ENCODE data around the gene NCAM1. TPM values are rescaled to one million over a fixed set of nuclear protein-coding genes. Genes with fewer than 3 reads are reported as not detected.

NCAM1 gene
- total and polyA plus RNA-seq, 2 of the 13 experiments (the other 11 are each of a cell fraction or from before 2014, with no cell fraction given), result 0.05 TPM; not detected in 1

- peak; percentile 18 for FAIRE-seq
- TF ChIP-seq NFIC (IDR thresholded peaks at IDR 0.05; ENCODE audit: low read length) (no peak), SALL1 (CRISPR knock-in tag; IDR thresholded peaks at IDR 0.05) (peak; percentile 11; the same call in 1 of the 2 replicates), IRF2 (CRISPR knock-in tag; IDR thresholded peaks at IDR 0.05) (0 out of 2 replicates have a peak, but pooled peaks have one; percentile 36), ZNF430 (CRISPR knock-in tag; IDR thresholded peaks at IDR 0.05) (no peak), KDM2A (CRISPR knock-in tag; IDR thresholded peaks at IDR 0.05; ENCODE audit: borderline replicate concordance, low read depth) (peak; percentile 47; the same call in 1 of the 2 replicates), GMEB1 (CRISPR knock-in tag; IDR thresholded peaks at IDR 0.05; ENCODE audit: borderline replicate concordance) (no peak), HNRNPL (IDR thresholded peaks at IDR 0.05; ENCODE audit: low read depth, low read length) (0 out of 2 replicates have a peak, but pooled peaks have one; percentile 18), ZMAT3 (CRISPR knock-in tag; conservative IDR thresholded peaks at IDR 0.05) (0 out of 2 replicates have a peak, but pooled peaks have one; percentile 37), ZNF3 (CRISPR knock-in tag; IDR thresholded peaks at IDR 0.05) (peak; percentile 87), ZKSCAN1 (IDR thresholded peaks at IDR 0.05; ENCODE audit: low read length) (peak; percentile 94), XRCC5 (optimal IDR thresholded peaks at IDR 0.05; ENCODE audit: low read length) (peak; percentile 43), STAG1 (CRISPR knock-in tag; IDR thresholded peaks at IDR 0.05) (peak; percentile 99), SMC3 (IDR thresholded peaks at IDR 0.05; ENCODE audit: low read length) (peak; percentile 85), ZNF501 (CRISPR knock-in tag; IDR thresholded peaks at IDR 0.05) (peak; percentile 56), CTCF (CRISPR knock-in tag; IDR thresholded peaks at IDR 0.05) (peak; percentile 97), RAD21 (CRISPR knock-in tag; IDR thresholded peaks at IDR 0.05) (peak; percentile 87)
These were observed 344.5 kb downstream of the NCAM1 start for GRCh38 chr11:113305440-113306336.

More at GRCh38 chr11:113305440-113306336, 344.5 kb downstream of the NCAM1 start:
- no peaks in the 10 kb centered on the region for H3K36me3 ChIP-seq (replicated peaks in 1 of 2; ENCODE audit: control insufficient read depth in 1 of 2, insufficient read depth in 2 of 2, low read length in 2 of 2)
- ChIA-PET CTCF (ENCODE audit: low intra/inter-chr PET ratio, low total read pairs) (interaction anchor here (0.8 to 4.5 kb wide), 3 partner anchors 227 to 491 kb away, joined by 6 to 69 read pairs (median 6); no protein-coding TSS in a partner anchor), POLR2A (no interaction called here)
- ATAC-seq, result peak; percentile 94
- H3K79me2 ChIP-seq (ENCODE audit: insufficient read depth, low read length), result no peaks in the 10 kb centered on the region
- BruUV-seq (replicated peaks), result no TSS peak
- no peaks in the 10 kb centered on the region for H4K20me1 ChIP-seq (ENCODE audit: insufficient read depth, low read length)
- H3K27ac ChIP-seq (ENCODE audit: extremely low read length, insufficient read depth, low read length), result no peak overlapping the region
- WGBS (ENCODE audit: low lambda C conversion rate), result 38% methylated on average over 8 of the region's 12 CpGs
- intact Hi-C loops (cut with micrococcal nuclease; ENCODE audit: unreplicated experiment), result loop anchor here (1.0 kb wide), 3 partner anchors 227 to 491 kb away; no protein-coding TSS in a partner anchor
- H3K9me3 ChIP-seq (ENCODE audit: low read length), result no peaks in the 10 kb centered on the region
- no peaks in the 10 kb centered on the region for H3K4me1 ChIP-seq (ENCODE audit: insufficient read depth, low read length)
- no peak overlapping the region for H3K9ac ChIP-seq (ENCODE audit: insufficient read depth, low read depth, low read length)
- H2AFZ ChIP-seq (ENCODE audit: low read length), result no peak overlapping the region
- H3K27me3 ChIP-seq (ENCODE audit: control insufficient read depth in 1 of 2, insufficient read depth in 2 of 2, low read length in 2 of 2), result no peaks in the 10 kb centered on the region
- peak; percentile 32 for DNase-seq (ENCODE audit: low spot score)
- no peak overlapping the region for H3K4me3 ChIP-seq (replicated peaks in 1 of 3; ENCODE audit: insufficient read depth in 1 of 3, low read depth in 2 of 3, low read length in 3 of 3)
- in situ Hi-C loops (cut with HindIII; ENCODE audit: extremely low pct_ligation_motif_present, low pct_unique_long_range_greater_than_20kb), result loop anchor here (5.0 kb wide), 2 partner anchors 227 to 427 kb away; no protein-coding TSS in a partner anchor
- no peak overlapping the region for H3K4me2 ChIP-seq (ENCODE audit: low read depth, low read length)
